ENCODE data around the gene ATP8B4. TPM values are rescaled to one million over a fixed set of nuclear protein-coding genes. Genes with fewer than 3 reads are reported as not detected.

Gene ATP8B4
- total RNA-seq, 2 donors from 2014 or later, result 16.8 to 16.9 TPM

DNA sequence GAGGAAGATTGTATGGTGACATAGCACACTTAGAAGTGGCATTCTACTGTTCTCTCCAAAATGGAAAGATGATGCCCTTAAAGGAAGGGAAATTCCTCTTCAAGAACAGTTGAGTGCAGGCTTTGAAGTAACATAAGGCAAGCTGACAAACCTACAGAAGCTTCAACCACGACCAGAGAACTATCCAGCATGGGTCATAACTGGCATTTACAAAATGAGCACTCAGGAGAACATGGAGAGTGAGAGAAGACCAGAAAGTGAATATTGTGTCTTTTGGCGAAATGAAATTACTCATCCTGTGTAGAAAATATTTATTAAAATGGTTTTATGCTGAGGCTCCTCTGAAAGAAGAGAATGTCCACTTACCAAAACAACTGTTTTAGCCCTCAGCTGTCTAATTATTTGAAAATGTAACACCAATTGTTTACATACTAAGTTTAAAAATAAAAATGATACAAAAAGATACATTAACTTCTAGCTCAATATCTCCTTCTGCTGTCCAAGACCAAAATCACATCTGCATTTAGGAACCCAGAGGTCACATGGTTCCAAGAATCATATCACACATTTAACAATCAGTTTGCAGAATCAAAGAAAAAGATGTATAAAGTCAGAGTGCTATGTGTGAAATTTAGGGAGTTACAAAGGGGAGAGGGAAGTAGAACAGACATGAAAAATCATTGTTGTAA is 216.9 kb downstream of the ATP8B4 start:
- H3K9me3 ChIP-seq, result no peaks in the 10 kb centered on the region
- peak overlapping the region; percentile 84 to 89 for H3K27ac ChIP-seq
- no peaks in the 10 kb centered on the region for H3K27me3 ChIP-seq (replicated peaks; ENCODE audit: insufficient read depth)
- no peak for ATAC-seq (ENCODE audit: insufficient number of reproducible peaks, low FRiP score, low read depth)
- peak overlapping the region; percentile 28 for H3K4me3 ChIP-seq
- H3K36me3 ChIP-seq, result no peaks in the 10 kb centered on the region
- no peak for DNase-seq (ENCODE audit: low spot score)
- TF ChIP-seq, protein P1, sequence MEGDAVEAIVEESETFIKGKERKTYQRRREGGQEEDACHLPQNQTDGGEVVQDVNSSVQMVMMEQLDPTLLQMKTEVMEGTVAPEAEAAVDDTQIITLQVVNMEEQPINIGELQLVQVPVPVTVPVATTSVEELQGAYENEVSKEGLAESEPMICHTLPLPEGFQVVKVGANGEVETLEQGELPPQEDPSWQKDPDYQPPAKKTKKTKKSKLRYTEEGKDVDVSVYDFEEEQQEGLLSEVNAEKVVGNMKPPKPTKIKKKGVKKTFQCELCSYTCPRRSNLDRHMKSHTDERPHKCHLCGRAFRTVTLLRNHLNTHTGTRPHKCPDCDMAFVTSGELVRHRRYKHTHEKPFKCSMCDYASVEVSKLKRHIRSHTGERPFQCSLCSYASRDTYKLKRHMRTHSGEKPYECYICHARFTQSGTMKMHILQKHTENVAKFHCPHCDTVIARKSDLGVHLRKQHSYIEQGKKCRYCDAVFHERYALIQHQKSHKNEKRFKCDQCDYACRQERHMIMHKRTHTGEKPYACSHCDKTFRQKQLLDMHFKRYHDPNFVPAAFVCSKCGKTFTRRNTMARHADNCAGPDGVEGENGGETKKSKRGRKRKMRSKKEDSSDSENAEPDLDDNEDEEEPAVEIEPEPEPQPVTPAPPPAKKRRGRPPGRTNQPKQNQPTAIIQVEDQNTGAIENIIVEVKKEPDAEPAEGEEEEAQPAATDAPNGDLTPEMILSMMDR (IDR thresholded peaks at IDR 0.05), result no peak
- peaks cover 30 to 59% of the 10 kb centered on the region in 2 donors for H3K4me1 ChIP-seq (ENCODE audit: control insufficient read depth in 1 of 2, low read depth in 2 of 2)

DNA sequence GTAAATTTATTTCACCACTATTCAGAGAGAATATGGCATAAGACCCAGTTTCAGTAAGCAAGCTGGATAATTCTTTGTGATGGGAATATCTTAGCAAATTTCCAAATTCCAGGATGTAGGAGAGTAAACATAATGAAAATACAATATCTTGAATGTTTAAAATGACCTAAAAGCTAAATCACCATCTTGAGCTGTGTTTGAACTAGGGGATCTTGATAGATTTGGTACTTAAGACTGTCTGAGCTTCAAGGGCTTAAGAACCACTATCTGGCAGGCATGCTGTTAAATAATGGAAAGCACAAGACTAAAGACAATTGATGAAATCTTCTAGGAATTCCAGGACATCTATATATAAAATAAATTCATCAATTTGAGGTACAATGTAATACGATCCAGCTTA is 217.7 kb downstream of the ATP8B4 start:
- no peaks in the 10 kb centered on the region for H3K27me3 ChIP-seq (replicated peaks; ENCODE audit: insufficient read depth)
- no peak for ATAC-seq (ENCODE audit: insufficient number of reproducible peaks, low FRiP score, low read depth)
- H3K9me3 ChIP-seq, result no peaks in the 10 kb centered on the region
- DNase-seq (ENCODE audit: low spot score), result no peak
- no peaks in the 10 kb centered on the region for H3K36me3 ChIP-seq
- H3K4me1 ChIP-seq (ENCODE audit: control insufficient read depth in 1 of 2, low read depth in 2 of 2), result peaks cover 30 to 51% of the 10 kb centered on the region in 2 donors
- TF ChIP-seq, protein P1 (IDR thresholded peaks at IDR 0.05), result no peak
- H3K27ac ChIP-seq, result peak overlapping the region; percentile 84 to 89
- H3K4me3 ChIP-seq, result no peak overlapping the region

DNA sequence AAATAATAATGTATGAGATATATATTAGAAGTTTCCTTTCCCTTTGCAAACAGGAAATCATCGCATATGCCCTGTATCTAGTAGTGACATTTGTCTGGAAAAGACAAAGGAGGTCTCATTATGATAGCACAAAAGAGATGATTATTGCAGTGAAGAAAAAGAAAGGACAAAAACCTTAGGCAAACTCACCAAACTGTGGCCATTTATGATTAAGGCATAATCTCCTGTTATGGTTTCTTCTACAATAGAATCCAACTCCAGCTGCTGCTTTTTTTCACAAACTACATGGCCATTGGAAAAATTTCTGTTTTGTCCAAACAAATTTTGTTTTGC is 218.2 kb downstream of the ATP8B4 start:
- Histone ChIP-seq H3K36me3 (no peaks in the 10 kb centered on the region), H3K9me3 (no peaks in the 10 kb centered on the region), H3K4me3 (no peak overlapping the region), H3K27me3 (replicated peaks; ENCODE audit: insufficient read depth) (no peaks in the 10 kb centered on the region), H3K27ac (peak overlapping the region; percentile 84 to 89), H3K4me1 (ENCODE audit: control insufficient read depth in 1 of 2, low read depth in 2 of 2) (peaks cover 30 to 53% of the 10 kb centered on the region in 2 donors)
- TF ChIP-seq, protein P1 (IDR thresholded peaks at IDR 0.05), result no peak
- no peak for ATAC-seq (ENCODE audit: insufficient number of reproducible peaks, low FRiP score, low read depth)
- DNase-seq (ENCODE audit: low spot score), result no peak

- no peaks in the 10 kb centered on the region for H3K27me3 ChIP-seq (replicated peaks; ENCODE audit: insufficient read depth)
- no peak for DNase-seq (ENCODE audit: low spot score)
- H3K9me3 ChIP-seq, result no peaks in the 10 kb centered on the region
- no peaks in the 10 kb centered on the region for H3K36me3 ChIP-seq
- no peak overlapping the region for H3K4me3 ChIP-seq
- peaks cover 30 to 55% of the 10 kb centered on the region in 2 donors for H3K4me1 ChIP-seq (ENCODE audit: control insufficient read depth in 1 of 2, low read depth in 2 of 2)
- peak overlapping the region; percentile 84 to 89 for H3K27ac ChIP-seq
- TF ChIP-seq, protein P1 (IDR thresholded peaks at IDR 0.05), result no peak
- ATAC-seq (ENCODE audit: insufficient number of reproducible peaks, low FRiP score, low read depth), result no peak
Measured at GRCh38 chr15:49900006-49900902, 218.8 kb downstream of the ATP8B4 start.

GRCh38 chr15:49898575-49899283 is 220.3 kb downstream of the ATP8B4 start:
- TF ChIP-seq, protein P1 (IDR thresholded peaks at IDR 0.05), result no peak
- Histone ChIP-seq H3K27me3 (replicated peaks; ENCODE audit: insufficient read depth) (no peaks in the 10 kb centered on the region), H3K4me3 (no peak overlapping the region), H3K36me3 (no peaks in the 10 kb centered on the region), H3K4me1 (ENCODE audit: control insufficient read depth in 1 of 2, low read depth in 2 of 2) (peaks cover 30 to 50% of the 10 kb centered on the region in 2 donors), H3K27ac (no peak overlapping the region), H3K9me3 (no peaks in the 10 kb centered on the region)
- no peak for ATAC-seq (ENCODE audit: insufficient number of reproducible peaks, low FRiP score, low read depth)
- no peak for DNase-seq (ENCODE audit: low spot score)
